Measurements from ENCODE around the gene GAD2.

Gene GAD2

DNA sequence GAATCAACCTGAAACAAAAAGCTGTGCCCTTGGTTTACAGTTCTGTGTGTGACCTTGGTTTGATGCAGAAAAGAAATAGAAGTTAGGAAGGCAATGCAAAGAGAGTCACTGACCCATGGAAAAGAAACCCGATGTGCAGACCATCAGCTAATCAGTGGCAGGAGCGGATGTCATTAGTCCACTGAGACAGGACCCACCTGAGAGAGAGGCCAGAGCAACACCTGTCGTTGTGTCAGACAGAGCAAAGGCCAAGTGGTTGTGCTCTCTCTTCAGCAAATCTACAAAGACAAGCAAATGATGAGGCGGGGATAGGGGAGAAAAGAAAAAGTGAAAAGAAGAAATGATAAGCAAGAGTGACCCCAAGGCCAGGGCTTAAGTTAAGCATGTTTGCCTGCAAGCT lies 8.7 kb downstream of the GAD2 start:
- DNase-seq = no peak

DNA sequence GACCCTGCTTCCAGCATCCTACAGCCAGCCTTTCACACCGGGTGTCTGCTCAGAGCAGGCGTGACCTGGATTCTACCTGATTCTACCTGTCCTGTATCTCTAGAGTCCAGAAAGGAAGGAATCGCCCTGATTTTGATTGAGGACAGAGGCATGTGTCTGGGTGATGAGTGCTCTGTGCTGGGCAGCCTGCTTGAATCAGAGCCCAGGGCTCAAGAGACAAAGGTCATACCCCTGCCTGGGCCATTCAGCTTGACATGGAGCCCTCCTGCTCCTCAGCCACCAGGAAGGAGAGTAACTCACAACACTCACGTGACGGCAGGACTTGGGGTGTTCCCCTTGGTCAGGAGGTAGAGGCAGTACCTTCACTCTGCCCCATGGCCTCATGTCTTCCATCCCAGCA lies 11.2 kb downstream of the GAD2 start:
- no peak for DNase-seq

DNA sequence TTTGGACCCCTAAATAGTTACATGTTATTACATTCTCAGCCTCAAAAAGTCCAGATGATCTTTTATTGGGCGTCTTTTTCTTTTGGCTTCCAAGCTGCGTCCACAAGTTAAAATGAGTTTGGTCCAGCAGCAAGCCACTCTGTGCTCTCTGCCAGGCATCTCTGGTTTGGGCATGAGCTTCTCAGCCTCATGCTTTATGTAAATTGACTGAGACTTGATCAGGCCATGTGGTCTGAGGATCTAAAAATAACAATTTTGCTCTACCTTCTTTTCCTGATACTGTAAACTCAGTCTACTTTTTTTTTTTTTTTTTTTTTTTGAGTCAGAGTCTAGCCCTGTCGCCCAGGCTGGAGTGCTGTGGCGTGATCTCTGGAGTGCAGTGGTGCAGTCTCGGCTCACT lies 15.6 kb downstream of the GAD2 start:
- DNase-seq = no peak

DNA sequence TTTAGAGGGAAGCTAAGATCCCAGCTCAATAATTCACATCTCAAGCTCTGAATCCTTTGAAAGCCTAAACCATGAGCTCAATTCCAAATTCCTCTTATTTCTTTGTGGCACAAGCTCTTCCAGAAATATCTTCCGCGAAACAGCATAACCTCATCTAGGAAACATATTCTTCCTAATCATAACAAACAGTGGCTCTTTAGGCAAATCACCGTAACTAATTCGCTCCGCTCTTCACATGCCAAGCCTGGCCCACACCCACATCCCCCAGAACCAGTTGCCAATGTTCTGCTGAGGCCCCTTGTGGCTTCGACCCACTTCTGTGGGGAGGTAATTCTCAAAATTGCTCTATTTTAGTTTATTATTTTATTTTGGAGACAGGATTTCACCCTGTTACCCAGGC lies 19.2 kb downstream of the GAD2 start:
- no peak for DNase-seq

DNA sequence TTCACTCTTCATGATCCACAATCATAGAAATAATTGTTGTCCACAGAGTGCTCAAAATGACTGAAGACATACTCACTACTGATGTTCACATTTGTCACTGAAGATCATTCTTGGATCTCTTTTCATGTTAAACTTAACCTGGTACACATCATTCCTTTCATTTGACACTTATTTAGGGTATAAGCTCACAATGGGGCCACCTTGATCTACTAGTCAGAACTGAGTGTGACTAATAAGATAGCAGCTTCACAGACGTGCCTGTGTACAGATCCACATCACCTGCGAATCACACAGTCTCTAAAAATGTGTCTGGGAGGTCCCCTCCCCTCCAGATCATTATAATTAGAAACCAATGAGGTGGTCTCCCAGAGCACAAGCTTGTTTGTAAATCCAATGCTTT lies 21.8 kb downstream of the GAD2 start:
- DNase-seq = no peak

DNA sequence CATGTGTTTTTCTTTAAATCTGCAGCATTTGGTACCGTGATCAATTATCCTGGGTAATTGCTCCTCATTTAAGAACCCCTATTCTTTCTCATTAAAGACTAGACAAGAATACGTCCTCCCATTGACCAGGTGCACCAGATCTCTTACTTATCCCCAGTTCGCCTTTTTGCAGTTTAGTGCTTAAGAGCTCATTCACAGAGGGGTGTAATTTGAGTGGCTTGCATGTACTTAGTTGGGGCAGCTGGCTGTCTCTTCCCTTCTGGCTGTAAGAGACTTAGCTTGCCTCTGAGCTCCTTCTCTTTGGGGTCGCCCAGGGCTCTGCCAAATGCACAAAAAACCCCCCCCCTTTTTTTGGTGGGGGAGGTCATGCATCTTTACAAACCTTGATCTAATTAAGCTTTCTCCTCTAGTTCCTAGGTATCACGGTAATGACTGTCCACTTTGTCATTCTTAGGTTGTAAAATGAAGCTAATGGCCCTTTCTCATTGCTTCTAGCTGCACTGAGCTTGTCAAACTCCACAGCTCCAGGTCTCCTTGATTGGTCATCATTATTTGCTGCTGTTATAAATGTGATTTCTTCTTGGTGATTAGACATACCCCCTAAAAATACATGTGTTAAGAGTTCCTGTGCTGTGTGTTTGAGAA lies 26.3 kb downstream of the GAD2 start:
- no peak for DNase-seq

DNA sequence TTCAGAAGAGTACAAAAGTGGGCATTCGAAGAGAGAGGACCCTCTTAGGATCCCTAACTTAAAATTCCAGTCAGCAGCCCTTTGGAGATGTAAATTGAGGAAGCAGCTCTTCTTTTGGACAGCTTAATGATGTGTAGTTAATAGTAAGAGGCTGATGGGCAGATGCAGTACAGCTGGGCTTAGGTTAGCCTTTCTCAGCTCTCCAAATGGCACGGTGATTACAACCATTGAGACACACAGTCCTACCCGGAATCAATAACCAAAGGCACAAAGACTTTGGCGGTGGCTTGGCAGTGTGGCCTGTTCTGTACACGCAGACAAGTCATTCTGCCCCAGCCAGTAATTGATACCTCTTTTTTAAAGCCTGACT lies 26.8 kb downstream of the GAD2 start:
- no peak for DNase-seq

DNA sequence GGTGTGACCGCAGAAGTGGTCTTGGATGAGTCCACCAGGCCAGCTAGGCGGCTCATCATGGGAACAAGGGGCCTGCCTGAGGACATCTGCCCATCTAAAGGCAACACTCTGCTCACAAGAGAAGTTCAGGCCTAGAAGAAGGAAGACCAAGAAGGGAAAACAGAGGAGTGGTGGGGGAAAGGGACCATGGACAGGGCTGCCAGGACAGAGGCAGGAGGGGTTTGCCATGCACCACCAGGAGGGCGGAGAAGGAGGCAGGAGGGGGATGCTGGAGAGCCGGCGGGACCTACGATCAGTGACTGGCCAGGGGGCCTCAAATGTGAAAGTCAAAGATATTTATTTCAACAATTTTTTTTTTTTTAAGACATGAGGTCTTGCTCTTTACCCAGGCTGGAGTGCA lies 33.1 kb downstream of the GAD2 start:
- no peak for DNase-seq

DNA sequence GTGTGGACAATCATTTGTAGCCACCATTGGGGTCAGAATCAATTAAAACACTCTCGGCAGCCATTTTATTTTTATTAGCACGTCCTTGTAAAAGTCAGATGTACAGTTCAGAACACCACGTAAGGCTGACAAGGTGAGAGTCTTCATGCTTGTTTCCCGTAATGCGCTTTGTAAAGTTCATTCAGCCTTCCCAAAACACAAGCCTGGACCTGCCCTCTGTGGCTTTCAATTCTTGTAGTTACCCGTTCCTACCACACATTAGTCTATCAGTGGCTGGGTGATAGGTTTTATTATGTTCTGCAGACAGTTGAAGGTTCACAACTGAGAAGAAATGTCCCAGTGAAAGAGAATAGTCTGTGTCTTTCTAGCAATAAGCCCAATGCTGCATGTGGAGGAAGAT lies 35.4 kb downstream of the GAD2 start:
- no peak for DNase-seq

DNA sequence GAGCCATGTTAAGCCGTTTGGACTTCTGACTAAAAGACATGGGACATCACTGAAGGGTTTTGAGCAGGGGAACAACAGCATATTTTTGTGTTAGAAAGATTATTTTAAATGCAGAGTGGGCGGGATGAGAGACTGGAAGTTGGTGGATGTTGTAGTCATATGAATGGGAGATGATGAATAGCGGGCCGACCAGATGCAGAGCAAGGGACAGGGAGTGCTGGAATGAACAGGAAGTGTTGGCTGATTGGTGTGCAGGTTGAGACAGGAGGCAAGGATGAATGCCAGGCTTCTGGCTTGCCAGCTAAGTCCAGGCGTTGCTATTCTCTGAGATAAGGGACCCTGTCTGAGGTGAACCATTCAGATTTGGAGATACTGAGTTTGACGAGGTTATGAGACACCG lies 38.0 kb downstream of the GAD2 start:
- no peak for DNase-seq

DNA sequence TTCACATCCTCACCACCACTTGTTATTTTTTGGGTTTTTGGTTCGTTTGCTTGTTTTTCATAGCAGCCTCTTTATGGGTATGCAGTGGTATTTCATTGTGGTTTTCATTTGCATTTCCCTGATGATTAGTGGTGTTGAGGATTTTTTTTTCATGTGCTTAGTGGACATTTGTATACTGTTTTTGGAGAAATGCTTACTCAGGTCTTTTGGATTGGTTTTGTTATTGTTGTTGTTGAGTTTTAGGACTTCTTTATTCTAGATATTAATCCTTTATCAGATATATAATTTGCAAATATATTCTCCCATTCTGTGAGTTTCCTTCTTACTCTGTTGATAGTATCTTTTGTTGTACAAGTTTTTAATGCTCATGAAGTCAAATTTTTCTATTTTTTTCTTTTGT lies 42.8 kb downstream of the GAD2 start:
- DNase-seq = no peak

DNA sequence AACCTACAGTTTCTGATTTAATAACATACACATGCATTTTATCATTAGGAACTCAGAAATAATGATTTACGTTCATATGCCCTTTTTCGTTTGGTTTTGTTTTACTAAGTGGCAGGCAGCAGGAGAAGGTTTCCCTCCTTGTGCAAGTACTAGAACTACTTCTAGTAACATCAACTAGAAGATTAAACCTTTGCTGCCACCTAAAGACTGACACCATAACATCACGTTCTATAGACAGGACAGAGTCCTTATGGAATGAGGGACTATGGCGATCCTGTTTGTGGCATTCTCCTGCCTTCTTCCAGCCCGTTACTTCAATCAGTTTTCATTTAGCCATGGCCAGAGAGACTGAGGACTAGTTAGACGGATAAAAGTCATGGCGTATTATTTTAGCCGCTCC lies 53.2 kb downstream of the GAD2 start:
- DNase-seq = no peak

DNA sequence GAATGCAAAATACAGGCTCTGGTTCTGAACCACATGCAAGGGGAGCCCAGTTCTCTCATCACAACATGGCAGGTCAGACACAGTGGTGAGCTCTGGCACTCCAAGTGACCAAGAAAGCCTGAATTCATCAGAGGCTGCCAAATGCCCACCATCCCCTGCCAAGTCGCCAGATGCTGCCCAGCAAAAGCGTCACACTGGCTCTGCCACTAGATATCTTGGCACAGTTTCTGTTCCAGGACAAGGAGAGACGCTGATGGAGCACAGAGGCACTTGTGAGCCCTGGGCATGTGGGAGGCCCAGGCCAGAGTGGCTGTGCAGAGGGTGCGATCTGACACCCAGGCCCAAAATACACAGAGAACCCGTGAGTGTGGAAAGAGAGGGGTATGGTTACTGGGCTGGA lies 57.8 kb downstream of the GAD2 start:
- DNase-seq = no peak

DNA sequence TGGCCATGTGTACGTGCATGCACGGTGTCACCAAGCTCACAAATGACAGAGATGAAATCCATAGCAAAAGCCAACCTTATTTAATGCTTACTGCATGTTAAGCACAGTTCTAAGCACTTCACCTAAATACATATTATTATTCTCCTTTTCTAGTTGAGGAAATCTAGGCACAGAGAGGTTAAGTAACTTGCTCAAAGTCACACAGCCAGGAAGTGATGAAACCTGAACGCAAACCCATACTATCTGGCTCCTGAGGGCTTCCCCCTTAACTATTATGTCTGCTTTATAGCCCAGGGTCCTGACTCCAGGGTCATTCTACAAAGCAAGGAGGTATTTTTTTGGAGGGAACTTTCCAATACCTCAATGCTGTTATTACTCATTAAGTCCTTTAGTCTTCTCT lies 61.7 kb downstream of the GAD2 start:
- DNase-seq = no peak

DNA sequence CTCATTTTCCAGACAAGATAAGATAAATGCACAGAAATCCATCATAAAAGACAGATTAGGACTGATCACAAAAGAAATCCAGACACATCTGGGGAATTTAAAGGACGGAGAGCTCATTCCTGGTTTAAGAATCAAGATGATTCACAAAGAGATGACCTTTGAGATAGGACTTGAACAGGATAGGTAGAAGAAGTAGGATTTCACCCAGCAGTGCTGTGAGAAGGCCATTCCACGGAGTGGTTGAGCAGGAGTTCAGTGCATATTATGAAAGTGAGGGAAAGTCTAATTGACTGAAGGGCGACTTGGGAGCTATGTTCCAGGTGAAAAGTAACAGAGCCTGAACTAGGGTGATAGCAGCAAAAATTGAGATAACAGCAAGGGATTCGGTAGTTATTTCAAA lies 73.7 kb downstream of the GAD2 start:
- DNase-seq = no peak

DNA sequence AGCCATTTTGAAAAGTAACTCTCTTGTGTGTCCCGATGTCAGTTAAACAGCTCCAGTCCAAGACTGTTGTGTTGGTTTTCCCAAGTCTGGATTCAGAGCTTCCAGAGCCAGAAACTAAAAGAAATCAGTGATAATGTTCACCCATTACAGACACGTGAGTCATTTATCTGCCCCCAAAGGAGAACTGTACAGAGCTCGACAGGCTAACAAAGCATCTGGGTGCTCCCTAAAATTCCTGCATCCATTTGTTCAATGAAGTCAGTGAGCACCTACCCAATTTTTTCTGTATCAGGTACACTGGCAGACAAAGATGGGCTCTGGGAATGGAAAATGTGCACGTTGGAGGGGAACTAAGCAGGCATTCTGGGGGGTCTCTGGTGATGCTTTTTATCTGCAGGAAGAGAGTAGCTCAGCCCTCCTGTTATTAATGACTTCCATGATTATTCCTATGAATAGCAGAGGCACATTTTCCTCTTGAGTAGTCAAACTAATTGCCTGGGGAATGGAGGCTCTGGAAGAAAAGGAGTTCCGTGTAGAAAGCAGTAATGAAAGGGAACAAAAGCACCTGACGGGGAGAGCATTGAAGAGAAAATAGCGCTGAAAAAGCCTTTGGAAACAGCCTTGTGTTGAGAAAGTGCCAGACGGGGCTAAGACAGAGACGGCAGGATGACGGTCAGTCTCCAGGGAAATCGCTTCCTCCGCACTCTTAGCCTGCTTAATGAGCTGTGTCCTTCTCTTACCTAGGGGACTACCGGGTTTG lies 75.3 kb downstream of the GAD2 start:
- no peak for DNase-seq

DNA sequence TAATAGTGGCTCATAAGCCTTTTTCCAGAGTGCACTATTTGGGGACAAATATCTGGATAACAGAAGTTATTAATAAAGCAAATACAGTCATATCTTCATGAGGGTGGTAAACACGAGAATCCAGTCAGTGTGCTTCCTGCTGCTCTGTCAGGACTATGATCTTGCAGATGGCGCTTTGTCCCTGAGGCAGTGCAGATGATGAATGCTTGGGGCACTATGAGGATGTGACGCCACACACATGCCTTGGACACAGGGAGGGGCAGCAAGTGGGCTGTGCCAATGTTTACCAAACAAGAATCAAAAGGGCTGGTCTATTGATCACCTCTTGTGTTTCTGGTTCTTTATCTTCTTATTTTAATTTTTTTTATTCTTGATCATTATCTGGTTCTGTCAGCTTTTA lies 79.8 kb downstream of the GAD2 start:
- no peak for DNase-seq

DNA sequence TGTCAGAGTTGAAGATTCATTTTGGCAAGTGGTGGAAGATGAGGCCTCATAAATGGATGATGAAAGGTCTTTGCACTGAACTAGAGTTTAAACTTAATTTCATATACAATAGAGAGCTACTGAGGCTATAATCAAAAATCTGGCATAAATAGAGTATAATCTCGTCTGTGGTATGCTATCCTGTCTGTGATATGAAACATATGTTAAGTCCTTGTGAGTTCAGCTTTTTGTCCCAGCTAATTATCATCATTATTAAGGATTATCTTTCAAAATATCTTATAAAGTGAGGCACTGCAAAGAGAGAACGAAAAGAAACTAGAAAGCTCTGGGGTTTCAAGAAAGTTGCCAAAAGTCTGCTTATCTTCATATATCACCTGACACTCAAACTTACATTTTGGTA lies 83.4 kb downstream of the GAD2 start:
- DNase-seq = no peak

DNA sequence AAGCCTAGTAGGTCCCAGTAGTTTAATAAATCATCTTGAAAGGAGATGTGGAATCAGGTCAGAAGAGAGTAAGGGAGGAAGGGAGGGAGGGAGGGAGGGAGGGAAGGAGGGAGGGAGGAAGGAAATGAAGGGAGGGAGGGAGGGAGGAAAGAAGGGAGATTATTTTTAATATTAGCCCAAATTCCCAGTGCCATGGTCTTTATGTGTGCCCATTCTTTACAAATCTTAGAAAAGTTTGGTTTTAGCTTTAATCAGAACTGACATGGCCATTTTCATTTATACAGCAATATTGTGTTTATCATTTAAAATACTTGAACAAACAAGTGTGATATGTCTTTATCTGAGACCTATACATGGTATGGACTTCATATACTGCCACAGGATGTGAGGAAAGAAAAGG lies 86.8 kb downstream of the GAD2 start:
- DNase-seq = no peak

DNA sequence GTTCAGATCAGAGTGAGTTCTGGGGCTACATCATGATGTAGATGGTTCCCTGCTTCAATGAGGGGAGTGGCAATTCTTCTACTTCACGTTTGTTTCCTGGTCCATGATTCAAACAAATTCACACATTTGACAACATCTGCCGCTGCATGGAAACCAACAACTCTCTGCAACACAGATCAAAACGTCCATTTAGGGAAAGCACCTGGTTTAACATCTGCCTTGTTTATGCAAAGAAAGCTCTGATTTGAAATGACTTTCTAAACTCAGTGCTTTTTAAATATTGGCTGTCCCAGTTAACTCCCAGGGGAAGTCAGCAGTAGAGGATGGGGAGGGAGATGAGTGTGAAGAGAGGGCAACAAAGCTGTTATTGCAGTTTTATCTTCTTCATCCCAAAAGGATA lies 93.8 kb downstream of the GAD2 start:
- DNase-seq = no peak

DNA sequence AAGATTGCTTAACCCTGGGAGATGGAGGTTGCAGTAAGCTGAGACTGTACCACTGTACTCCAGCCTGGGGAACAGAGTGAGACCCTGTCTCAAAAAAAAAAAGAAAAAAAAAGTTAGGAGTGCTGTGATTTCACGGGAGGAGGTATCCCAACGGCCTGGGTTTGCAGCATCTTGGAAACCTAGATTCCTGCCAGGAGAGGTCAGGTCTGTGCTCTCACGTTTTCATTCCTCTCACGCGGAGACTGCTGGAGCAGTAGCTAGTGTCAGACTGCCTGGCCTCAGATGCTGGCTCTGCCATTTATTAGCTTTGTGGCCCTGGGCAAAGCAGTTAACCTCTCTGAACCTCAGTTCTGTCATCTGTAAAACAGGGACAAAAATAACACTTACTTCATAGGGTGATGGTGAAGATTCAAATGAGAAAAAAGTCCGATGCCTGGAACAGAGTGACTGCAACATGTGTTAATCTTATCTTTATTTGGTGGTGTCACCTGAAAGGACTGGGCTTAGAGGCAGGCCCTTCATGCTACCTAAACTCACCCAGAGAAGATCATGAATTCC lies 94.9 kb downstream of the GAD2 start:
- no peak for DNase-seq

DNA sequence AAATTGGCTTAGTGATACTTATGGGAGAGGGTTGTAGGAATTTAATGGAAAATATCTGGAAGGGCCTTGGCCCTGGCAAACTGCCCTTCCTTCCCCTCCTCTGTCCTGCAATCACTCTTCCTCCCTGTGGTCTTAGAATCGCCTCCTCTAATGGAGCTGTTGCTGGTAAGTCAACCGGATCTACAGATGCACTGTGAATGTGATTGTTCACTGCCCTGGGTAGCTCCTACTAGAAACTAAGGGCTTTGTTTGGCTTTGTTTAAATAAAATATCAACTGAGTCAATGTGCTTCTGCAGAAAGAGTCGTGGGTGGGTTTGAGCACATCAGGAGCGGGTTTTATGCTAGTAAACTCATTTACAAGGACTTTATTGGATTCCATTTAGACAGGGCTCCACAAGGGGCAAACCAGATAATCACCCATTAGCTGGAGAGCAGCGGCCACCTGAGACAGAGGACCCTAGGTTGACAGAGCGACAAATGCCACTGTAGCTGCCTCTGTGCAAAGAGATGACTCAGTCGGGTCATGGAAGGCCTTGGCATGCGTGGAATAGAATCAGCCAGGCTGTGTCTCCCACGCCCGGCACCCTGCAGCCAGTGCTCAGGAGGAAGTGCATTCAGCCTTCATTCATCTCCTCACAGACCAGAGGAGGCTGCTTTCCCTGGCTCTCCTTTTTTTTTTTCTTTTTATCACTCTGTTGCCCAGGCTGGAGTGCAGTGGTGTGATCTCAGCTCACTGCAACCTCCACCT lies 97.9 kb downstream of the GAD2 start:
- no peak for DNase-seq

DNA sequence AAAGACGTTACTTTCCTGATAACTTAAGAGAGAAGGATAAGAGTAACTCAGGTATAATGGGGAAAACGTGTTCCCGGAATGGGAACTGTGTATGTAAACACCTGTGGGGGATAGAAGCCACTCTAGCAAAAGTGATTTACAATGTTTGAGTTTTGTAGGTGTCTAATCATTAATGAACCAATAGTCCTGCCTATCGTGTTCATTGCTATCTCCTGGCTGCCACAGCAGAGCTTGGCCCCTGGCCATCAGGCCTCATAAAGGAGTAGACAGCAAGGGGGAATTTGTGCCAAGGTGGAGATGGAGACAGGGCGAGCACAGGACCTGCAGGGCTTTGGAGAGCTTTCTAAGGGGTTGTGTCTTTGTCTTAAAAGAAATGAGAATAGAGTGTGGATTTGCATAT lies 102.1 kb downstream of the GAD2 start:
- DNase-seq = no peak

DNA sequence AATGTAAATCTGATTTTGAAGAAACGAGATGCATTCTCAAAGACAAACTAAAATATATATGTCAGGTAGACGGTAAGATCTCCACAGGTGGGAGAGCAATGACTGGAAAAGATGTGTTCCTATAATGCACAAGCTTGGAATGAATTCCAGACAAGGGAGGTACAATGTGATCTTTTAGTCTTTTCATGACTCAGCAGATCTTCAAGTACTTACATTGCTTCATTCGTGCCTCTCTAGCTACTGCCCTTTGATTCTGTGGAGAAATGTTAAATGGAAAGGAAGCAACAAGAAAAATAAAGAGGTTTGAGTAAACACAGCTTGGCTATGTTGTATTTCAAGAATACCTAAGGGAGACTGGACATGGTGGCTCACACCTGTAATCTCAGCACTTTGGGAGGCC lies 106.6 kb downstream of the GAD2 start:
- no peak for DNase-seq
